Heart right ventricle (tissue), 16 donors: ENCODE data around the gene CARD8. TPM values are rescaled to one million over a fixed set of nuclear protein-coding genes. Genes with fewer than 3 reads are reported as not detected.

Source experiments
- ATAC-seq, 8 donors: fragments of 200-7000 bp; cut with Tn5 transposase; one replicate each; pipeline ENCODE4 v1.9.1; 2020; ENCODE audit warnings: mild to moderate bottlenecking in 8 of 8, moderate library complexity in 8 of 8, moderate number of reproducible peaks in 1 of 8
- DNase-seq, 2 donors: peaks; one replicate each; pipeline ENCODE4 v3.0.0-alpha.2; 2020
- H3K27ac ChIP-seq, 10 donors: fragments of 200-600 bp; sonication (generic) in 2 of 10; one replicate each; pipeline versions ENCODE4 v1.5.0 to v1.8.0; 2020 to 2022; ENCODE audit warnings: mild to moderate bottlenecking in 3 of 10
- H3K27me3 ChIP-seq, 7 donors: fragments of 200-600 bp; one replicate each; pipeline ENCODE4 v1.8.0; 2021 to 2022; ENCODE audit warnings: mild to moderate bottlenecking in 2 of 7
- H3K36me3 ChIP-seq, 9 donors: fragments of 200-600 bp; sonication (generic) in 1 of 9; one replicate each; pipeline versions ENCODE4 v1.5.0 to v1.8.0; 2020 to 2022; ENCODE audit warnings: mild to moderate bottlenecking in 2 of 9
- H3K4me1 ChIP-seq, 9 donors: fragments of 200-600 bp; sonication (generic) in 1 of 9; one replicate each; pipeline versions ENCODE4 v1.5.0 to v1.8.0; 2020 to 2022; ENCODE audit warnings: mild to moderate bottlenecking in 4 of 9
- H3K4me3 ChIP-seq, 10 donors: fragments of 200-600 bp; sonication (generic) in 2 of 10; one replicate each; pipeline versions ENCODE4 v1.5.0 to v1.8.0; 2020 to 2022; ENCODE audit warnings: mild to moderate bottlenecking in 7 of 10, moderate library complexity in 2 of 10
- H3K9me3 ChIP-seq, 11 donors: fragments of 200-600 bp in 10 of 11; sonication (generic) in 2 of 11; one replicate each; pipeline versions ENCODE4 v1.5.0 to v1.8.0; 2013 to 2022; ENCODE audit warnings: mild to moderate bottlenecking in 2 of 11, control low read depth in 1 of 11, moderate library complexity in 1 of 11
- WGBS, 2 donors: extraction: QIAGEN DNeasy Blood & Tissue Kit; methylation state at CpG; one replicate each; pipeline ENCODE4 v1.1.7; 2013; ENCODE audit warnings: inconsistent platforms in 1 of 2; 5-methylcytosine and 5-hydroxymethylcytosine counted together
- intact Hi-C, 10 donors: fragments of 100-400 bp; cut with DNase I; formaldehyde crosslinking; loops; one replicate each; pipeline versions ENCODE4 v1.11.1 to v1.14.2; 2022
- polyA plus RNA-seq, 2 donors: library from polyadenylated mRNA; stranded (reverse); fragments of 200-250 nt; gene quantifications; one replicate each; pipeline ENCODE4 v1.2.3, GENCODE V29; 2013
- total RNA-seq, 10 donors: library from RNA; stranded (reverse); fragmentation: NEBNext Ultra II Directional in 3 of 10; extraction: Animal tissue kit (Norgen Biotek cat#: 25700) in 3 of 10; gene quantifications; one replicate each; pipeline versions ENCODE4 v1.2.1 to v1.2.4, GENCODE V29; 2021 to 2023
- TF ChIP-seq, protein P1 (sequence below), 9 donors: fragments of 200-600 bp; sonication (generic) in 2 of 9; IDR thresholded peaks; one replicate each; pipeline versions ENCODE4 v1.5.0 to v1.8.0; 2021 to 2022; ENCODE audit warnings: antibody characterized with exemption in 9 of 9, mild to moderate bottlenecking in 5 of 9, moderate library complexity in 1 of 9
- donor health status: Arrhythmogenic right ventricular cardiomyopathy.
- donor health status: ischemic (EF 13 %, LVEDD 7.1; RV severe dilation, severe dysfunction).
- donor health status: healthy with polysubstance abuse.
- donor health status: DM: no; HTN: yes; CAD: no.
- donor health status: DM: no; HTN: no; CAD: no.
- donor health status: ischemic (EF 25% LVEDD 6.9; RV normal size, moderate dysfunction).
- donor health status: ischemic (EF 25% LVEDD 5.7; RV mildly dilated, moderate dysfunction).
- donor health status: healthy.
- donor health status: DM: yes; HTN: yes; CAD: no.
- donor health status: Ischemic cardiomyopathy.
- donor health status: ischemic (EF 35%, LVEDD 5.7; RV mildly dilated, moderate dysfunction).
- donor health status: nonischemic (EF 11% LVEDD 7.7; RV severe dilation, severe dysfunction).
- donor health status: DM: yes; HTN: yes; CAD: no.
- donor health status: PGD.
- donor health status: ischemic (EF 29% LVEDD 5.4; RV normal size, mild dysfunction).
- donor health status: nonischemic (EF 23%, LVEDD 6.1; RV moderate dilation, normal function).

CARD8 gene
- total and polyA plus RNA-seq, 12 donors: 18.9 to 49.5 (median 29.4) TPM

DNA sequence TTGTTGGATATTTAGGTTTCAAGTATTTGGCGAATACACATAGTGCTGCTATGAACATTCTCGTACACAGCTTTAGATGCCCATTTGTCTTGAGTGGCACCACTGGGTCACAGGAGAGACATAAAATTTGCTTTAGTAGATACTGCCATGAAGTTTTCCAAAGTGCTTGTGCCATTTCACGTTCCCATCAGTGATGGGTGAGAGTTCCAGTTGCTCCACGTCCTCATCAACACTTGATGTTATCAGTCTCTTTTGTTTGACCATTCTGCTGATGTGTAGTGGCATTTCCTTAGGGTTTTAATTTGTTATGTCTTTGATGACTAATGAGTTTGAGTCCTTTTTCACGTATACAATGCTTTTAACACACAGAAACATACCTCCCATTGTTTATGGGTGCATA lies 74.2 kb downstream of the CARD8 start:
- Histone ChIP-seq H3K9me3 (peaks cover 0 to 21% (median 13%) of the 10 kb centered on the region in 11 donors), H3K4me3 (no peak overlapping the region), H3K36me3 (peaks cover 0 to 32% (median 0%) of the 10 kb centered on the region in 9 donors), H3K27ac (no peak overlapping the region), H3K4me1 (no peaks in the 10 kb centered on the region), H3K27me3 (no peaks in the 10 kb centered on the region)
- DNase-seq (no peak), ATAC-seq (no peak)
- WGBS, 2 donors: 92 to 94% methylated on average over 5 of the region's 5 CpGs
- intact Hi-C loops: no loop called here
- TF ChIP-seq, protein P1, sequence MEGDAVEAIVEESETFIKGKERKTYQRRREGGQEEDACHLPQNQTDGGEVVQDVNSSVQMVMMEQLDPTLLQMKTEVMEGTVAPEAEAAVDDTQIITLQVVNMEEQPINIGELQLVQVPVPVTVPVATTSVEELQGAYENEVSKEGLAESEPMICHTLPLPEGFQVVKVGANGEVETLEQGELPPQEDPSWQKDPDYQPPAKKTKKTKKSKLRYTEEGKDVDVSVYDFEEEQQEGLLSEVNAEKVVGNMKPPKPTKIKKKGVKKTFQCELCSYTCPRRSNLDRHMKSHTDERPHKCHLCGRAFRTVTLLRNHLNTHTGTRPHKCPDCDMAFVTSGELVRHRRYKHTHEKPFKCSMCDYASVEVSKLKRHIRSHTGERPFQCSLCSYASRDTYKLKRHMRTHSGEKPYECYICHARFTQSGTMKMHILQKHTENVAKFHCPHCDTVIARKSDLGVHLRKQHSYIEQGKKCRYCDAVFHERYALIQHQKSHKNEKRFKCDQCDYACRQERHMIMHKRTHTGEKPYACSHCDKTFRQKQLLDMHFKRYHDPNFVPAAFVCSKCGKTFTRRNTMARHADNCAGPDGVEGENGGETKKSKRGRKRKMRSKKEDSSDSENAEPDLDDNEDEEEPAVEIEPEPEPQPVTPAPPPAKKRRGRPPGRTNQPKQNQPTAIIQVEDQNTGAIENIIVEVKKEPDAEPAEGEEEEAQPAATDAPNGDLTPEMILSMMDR (IDR thresholded peaks at IDR 0.05): no peak

DNA sequence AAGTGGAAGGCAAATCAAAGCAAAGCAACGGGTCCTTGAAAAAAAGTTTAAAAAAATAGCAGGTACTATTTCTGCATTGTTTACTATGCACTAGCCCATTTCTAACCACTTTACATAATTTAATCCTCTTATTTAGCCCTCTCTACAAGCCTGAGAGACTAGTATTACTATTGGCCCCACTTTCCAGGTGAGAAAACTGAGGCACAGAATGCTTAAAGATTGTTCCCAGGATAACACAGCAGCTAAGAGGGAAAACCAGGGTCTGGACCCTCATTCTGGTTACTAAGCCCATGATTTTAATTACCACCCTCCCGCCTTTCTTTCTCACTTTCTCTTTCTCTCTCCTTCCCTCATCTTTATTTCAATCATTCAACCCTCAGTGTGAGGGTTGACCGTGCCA lies 79.5 kb downstream of the CARD8 start:
- Histone ChIP-seq H3K36me3 (peaks cover 0 to 61% (median 8%) of the 10 kb centered on the region in 9 donors), H3K27ac (no peak overlapping the region), H3K9me3 (peaks cover 0 to 9% (median 2%) of the 10 kb centered on the region in 11 donors), H3K4me1 (peaks cover 0 to 5% (median 4%) of the 10 kb centered on the region in 9 donors), H3K27me3 (no peaks in the 10 kb centered on the region), H3K4me3 (no peak overlapping the region)
- intact Hi-C loops: no loop called here
- DNase-seq (no peak), ATAC-seq (no peak)
- WGBS, 2 donors: 86 to 99% methylated on average over 3 of the region's 3 CpGs
- TF ChIP-seq, protein P1 (IDR thresholded peaks at IDR 0.05): no peak

DNA sequence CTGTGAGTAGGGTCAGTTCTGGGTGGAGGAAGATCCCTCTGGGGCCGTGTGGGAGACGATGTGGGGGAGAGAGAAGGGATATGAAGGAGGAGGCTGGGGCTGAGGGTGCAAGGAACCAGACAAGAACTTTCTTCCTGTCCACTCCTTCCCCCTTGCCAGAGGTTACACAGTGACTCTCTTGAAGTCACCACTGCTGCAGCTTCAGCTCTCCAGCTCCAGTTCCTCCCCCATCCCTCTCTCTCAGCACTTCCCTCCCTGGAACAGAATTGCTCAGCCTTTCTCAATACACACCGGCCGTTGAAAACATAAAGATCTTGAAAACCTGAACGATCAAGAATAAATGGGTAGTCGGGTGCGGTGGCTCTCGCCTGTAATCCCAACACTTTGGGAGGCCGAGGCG lies 80.1 kb downstream of the CARD8 start:
- intact Hi-C loops: no loop called here
- Histone ChIP-seq H3K27ac (no peak overlapping the region), H3K4me1 (peaks cover 0 to 11% (median 7%) of the 10 kb centered on the region in 9 donors), H3K9me3 (peaks cover 0 to 3% (median 0%) of the 10 kb centered on the region in 11 donors), H3K4me3 (no peak overlapping the region), H3K36me3 (peaks cover 0 to 61% (median 8%) of the 10 kb centered on the region in 9 donors), H3K27me3 (no peaks in the 10 kb centered on the region)
- ATAC-seq (no peak), DNase-seq (no peak)
- 87% methylated on average over 10 of the region's 10 CpGs for WGBS, 2 donors
- TF ChIP-seq, protein P1 (IDR thresholded peaks at IDR 0.05): no peak

DNA sequence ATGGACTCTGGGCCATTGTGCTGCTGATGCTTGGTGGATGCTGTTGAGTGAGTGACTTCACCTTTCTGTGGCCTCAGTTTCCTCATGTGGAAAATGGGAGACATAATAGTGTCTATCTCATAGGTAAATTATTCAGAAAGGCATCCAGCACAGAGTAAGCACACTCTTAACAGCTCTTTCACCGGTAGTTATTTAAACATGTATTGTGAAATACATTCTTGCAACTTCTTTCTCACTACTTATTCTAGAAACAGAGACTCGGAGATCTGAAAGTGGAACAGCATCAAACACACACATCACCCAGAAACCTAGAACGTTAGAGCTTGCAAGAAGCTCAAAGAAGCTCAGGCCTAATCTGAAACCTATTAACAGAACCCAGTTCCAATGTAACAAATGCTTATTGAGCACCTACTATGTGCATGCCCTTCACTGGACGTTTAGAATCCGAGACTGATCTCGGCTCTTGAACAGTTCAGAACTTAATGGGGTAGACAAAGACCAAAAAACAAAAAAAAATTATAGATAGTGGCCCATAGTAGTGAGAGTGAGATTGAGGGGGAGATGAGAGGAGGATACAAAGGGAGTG lies 81.2 kb downstream of the CARD8 start:
- no peaks in the 10 kb centered on the region for H3K27me3 ChIP-seq
- ATAC-seq: no peak
- H3K4me3 ChIP-seq: no peak overlapping the region
- WGBS, 2 donors: 82 to 91% methylated on average over 6 of the region's 6 CpGs
- TF ChIP-seq, protein P1 (IDR thresholded peaks at IDR 0.05): no peak
- peaks cover 0 to 11% (median 7%) of the 10 kb centered on the region in 9 donors for H3K4me1 ChIP-seq
- no peak overlapping the region for H3K27ac ChIP-seq
- intact Hi-C loops: loop anchor here in 1 of 10 donors (5.0 kb wide), 1 partner anchor 83 kb away; the partner anchor contains the start of gene CARD8
- no peak for DNase-seq
- H3K9me3 ChIP-seq: no peaks in the 10 kb centered on the region
- peaks cover 0 to 51% (median 8%) of the 10 kb centered on the region in 9 donors for H3K36me3 ChIP-seq
